Measurements from ENCODE around the gene CUX1. TPM values are rescaled to one million over a fixed set of nuclear protein-coding genes. Genes with fewer than 3 reads are reported as not detected.

The CUX1 gene
- total RNA-seq, 1 donor from 2014 or later, result 46.5 TPM

- DNase-seq (ENCODE audit: low read depth), result no peak
These were observed 276.3 kb downstream of the CUX1 start for GRCh38 chr7:102093599-102094315.

- DNase-seq (ENCODE audit: low read depth), result no peak
These were observed 276.9 kb downstream of the CUX1 start for GRCh38 chr7:102094316-102094650.

- no peak for DNase-seq (ENCODE audit: low read depth)
These were observed 278.0 kb downstream of the CUX1 start for GRCh38 chr7:102095321-102096011.

DNA sequence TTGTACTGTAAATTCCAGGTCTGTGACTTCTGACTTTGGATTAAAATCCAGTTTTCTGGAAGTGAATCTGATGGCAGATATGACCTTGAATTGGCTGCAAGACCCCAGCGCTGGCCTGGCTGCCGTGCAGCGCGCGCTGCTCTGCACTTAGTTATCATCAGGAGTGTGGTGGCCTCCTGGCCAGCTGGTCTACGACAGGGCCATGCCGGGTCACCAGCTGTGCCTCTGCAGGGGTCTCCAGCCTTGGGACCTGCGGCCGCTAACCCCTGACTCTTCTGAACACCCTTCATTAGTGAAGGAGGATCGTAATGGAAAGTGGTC lies 278.5 kb downstream of the CUX1 start:
- DNase-seq (ENCODE audit: low read depth), result no peak

GRCh38 chr7:102096706-102097427 lies 279.4 kb downstream of the CUX1 start:
- no peak for DNase-seq (ENCODE audit: low read depth)

DNA sequence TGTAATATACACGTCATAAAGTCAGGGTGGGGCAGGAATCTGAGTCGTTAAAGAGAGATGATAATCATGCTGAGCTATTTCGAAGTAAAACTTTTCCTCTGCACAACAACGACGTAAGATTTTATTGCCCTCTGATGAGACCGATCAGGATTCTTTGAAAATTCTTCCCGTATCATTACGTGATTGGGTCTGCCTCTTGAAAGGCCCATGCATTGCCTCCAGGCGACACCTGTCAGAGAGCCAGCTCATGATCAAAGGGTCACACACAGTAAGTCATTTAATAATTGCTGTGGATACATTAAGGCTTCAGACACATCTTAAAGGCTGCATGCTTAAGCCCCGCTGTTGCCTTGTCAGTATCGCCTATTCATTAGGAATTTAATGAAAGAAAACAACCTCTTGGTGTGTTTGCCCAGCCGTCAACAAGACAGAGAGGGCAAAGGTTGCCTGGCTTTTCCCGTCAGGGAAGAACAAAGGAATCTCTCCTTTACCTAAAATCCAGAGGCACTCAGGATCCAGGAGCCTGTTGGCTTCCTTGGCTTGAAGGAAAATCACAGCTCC lies 280.3 kb downstream of the CUX1 start:
- DNase-seq (ENCODE audit: low read depth), result no peak

- DNase-seq (ENCODE audit: low read depth), result no peak
These were observed 281.6 kb downstream of the CUX1 start for GRCh38 chr7:102098986-102099385.

DNA sequence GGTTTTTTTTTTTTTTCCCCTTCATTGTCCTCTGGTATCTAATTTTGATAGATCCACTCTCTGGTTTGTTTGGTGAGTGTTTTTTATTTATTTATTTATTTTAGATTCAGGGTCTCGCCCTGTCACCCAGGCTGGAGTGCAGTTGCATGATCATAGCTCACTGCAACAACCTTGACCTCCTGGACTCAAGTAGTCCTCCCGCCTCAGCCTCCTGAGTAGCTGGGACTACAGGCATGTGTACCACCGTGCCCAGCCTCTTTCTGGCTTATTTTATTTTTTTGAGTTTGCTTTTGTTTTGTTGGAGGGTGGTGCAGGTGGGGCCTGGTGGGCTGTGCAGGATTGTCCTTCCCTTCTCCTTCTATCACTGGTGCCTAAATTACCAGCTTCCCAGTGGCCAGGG lies 282.0 kb downstream of the CUX1 start:
- DNase-seq (ENCODE audit: low read depth), result no peak

DNA sequence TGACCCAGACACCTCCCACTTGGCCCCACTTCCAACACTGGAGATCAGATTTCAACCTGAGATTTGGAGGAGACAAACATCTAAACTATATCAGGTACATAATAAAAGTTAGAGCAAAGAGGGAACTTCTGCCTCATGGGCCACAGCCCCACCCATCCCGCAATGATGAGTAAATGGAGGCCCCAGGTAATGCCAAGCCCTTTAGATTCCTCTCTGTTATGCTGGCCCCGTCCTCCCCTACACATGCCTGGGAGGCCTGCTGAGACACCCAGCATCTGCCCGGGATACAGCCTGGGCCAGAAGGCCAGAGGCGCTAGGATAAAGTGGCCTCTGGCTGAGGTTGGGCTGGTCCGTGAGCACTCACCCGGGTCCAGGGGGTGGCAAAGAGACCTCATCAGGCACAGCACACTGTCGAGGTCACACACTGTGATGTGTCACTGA lies 283.7 kb downstream of the CUX1 start:
- DNase-seq (ENCODE audit: low read depth), result no peak

GRCh38 chr7:102101926-102102325 lies 284.5 kb downstream of the CUX1 start:
- DNase-seq (ENCODE audit: low read depth), result no peak

GRCh38 chr7:102103027-102103372 lies 285.6 kb downstream of the CUX1 start:
- DNase-seq (ENCODE audit: low read depth), result no peak

- DNase-seq (ENCODE audit: low read depth), result no peak
These were observed 286.8 kb downstream of the CUX1 start for GRCh38 chr7:102104245-102104644.

- peak; percentile 7 for DNase-seq (ENCODE audit: low read depth)
These were observed 289.2 kb downstream of the CUX1 start for GRCh38 chr7:102106625-102107024.

- DNase-seq (ENCODE audit: low read depth), result no peak
These were observed 290.2 kb downstream of the CUX1 start for GRCh38 chr7:102107474-102108104.

DNA sequence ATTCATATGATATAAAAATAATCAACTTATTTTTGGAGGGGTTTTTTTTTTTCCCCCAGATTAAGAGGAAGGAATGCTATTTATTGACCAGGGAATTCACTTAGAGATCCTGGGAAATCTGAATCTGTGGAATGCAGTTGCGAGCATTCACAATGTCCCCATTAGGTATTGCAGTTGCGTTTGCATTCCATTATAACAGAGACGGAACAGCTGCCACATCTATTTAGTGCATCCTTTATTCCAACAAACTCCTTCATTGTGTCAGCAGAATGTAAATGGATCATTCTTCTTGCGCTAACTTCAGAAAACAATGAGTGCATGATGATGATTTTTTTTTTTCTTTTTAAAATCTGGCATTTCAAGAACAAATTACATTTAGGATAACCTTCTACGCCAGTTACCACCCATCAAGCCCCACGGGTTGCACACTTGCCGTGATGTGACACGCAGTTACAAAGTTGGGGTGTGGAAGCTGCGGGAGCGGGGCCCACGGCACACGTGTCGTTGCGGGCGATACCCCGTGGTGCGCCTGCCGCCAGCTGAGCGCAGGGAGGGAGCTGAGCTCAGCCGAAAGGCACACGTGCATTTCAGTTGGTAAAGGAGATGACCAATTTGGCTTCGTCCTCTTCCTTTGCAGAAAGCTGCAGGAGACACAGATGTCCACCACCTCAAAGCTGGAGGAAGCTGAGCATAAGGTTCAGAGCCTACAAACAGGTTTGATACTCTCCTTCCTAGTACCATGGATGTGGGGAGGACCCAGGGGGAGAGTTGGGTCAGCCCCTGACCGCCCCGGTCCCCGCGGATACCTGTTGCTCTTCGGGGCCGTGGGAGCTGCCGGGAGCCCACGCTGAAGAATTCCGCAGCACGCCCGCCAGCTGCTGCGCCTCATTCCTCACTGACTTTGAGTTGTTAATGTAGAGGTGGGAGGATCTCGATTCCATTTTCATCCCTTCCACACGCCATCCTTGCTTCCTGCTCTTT lies 293.9 kb downstream of the CUX1 start:
- DNase-seq (ENCODE audit: low read depth), result no peak

DNA sequence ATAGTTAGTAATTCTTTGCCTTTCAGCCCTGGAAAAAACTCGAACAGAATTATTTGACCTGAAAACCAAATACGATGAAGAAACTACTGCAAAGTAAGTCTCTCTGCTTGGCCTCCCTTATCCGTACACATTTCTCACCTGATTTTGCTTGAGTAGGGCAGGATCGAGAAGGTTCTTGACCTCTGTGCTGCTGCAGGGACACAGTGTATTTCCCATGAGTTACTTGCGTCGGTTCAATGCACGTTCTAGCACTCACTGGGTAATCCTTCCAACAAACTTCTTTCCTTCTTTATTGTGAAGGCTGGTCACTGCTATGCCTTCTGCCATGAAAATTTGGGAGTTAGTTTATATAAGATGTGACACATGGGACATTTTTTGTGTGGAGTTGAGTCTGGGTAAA lies 297.8 kb downstream of the CUX1 start:
- no peak for DNase-seq (ENCODE audit: low read depth)

DNA sequence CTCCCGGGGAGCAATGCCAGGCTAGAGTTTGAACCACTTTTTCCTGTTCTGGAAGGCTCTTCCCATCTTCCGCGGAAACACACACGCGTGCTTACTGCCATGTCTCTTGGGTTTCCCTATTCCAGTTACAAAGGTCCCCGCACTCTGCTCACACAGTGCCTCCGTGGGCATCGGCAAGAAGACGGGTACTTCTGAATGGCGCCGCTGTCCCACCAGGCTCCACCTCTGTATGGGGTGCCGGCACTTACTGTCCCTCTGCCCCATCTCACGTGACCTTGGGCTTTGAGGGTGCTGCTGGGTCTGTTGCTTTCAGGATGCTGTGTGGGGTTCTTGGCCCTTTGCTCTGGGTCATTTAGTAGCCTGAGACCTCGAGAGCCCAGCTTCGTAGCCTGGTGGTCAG lies 298.5 kb downstream of the CUX1 start:
- DNase-seq (ENCODE audit: low read depth), result no peak

- peak; percentile 67 for DNase-seq (ENCODE audit: low read depth)
These were observed 300.3 kb downstream of the CUX1 start for GRCh38 chr7:102117743-102118142.

GRCh38 chr7:102119213-102119651 lies 301.8 kb downstream of the CUX1 start:
- DNase-seq (ENCODE audit: low read depth), result no peak

- DNase-seq (ENCODE audit: low read depth), result no peak
These were observed 302.5 kb downstream of the CUX1 start for GRCh38 chr7:102119925-102120324.

Data from myocyte (in vitro differentiated cells).